SK-N-SH (cell line): ENCODE measurements around the gene CGN.

Experiments used
- TCF12 ChIP-seq: IDR thresholded peaks from 2 replicates; pipeline ENCODE4 v1.4.0; 2012
- TEAD4 ChIP-seq: IDR thresholded peaks from 2 replicates; pipeline ENCODE4 v1.4.0; 2012; ENCODE audit warnings: mild to moderate bottlenecking, borderline replicate concordance; ENCODE audit not compliant: insufficient read depth
- YY1 ChIP-seq: IDR thresholded peaks from 2 replicates; pipeline ENCODE4 v1.4.0; 2012; ENCODE audit warnings: low read depth, mild to moderate bottlenecking
- TF ChIP-seq, protein P1 (sequence below): fragments of 200-600 bp; sonication (generic); IDR thresholded peaks from 2 replicates; pipeline ENCODE4 v1.6.1; 2017; ENCODE audit warnings: antibody characterized with exemption, mild to moderate bottlenecking, moderate library complexity

DNA sequence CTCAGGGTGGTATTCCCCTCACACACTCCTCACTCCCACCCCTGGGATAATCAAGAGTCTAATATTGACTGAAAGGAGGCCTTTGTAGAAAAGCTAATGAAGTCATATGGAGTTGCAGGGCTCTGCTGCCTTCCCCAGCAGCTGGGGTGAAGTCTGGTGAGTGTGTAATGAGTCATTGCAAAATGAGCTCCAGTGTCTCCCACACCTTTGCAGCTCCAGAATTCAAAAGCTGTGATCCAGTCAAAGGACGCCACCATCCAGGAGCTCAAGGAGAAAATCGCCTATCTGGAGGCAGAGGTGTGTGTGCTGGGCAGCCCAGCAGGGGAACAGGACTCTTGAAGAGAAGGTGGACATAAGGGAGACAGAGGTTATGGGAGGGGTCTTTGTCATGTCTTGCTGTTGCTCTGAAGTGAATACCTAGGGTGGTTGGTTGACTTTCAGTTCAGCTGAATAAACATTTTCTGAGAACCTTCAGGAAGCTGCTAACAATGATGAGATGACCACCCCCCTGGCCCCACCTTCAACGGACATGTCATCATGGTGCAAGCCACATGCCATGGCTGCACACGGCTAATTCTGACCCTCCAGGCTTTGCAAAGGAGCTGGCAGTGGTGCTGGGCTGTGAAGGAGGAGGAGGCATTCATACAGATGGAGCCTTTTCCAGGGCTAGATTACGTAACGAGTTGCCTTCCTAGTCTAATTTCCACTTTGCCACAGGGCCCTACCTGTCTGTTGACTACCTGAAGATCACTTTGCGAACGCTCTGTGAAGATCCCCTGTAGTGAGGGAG lies 68.4 kb downstream of the CGN start:
- TF ChIP-seq TEAD4 = no peak
- no peak for TF ChIP-seq TCF12
- no peak for TF ChIP-seq YY1
- TF ChIP-seq, protein P1, sequence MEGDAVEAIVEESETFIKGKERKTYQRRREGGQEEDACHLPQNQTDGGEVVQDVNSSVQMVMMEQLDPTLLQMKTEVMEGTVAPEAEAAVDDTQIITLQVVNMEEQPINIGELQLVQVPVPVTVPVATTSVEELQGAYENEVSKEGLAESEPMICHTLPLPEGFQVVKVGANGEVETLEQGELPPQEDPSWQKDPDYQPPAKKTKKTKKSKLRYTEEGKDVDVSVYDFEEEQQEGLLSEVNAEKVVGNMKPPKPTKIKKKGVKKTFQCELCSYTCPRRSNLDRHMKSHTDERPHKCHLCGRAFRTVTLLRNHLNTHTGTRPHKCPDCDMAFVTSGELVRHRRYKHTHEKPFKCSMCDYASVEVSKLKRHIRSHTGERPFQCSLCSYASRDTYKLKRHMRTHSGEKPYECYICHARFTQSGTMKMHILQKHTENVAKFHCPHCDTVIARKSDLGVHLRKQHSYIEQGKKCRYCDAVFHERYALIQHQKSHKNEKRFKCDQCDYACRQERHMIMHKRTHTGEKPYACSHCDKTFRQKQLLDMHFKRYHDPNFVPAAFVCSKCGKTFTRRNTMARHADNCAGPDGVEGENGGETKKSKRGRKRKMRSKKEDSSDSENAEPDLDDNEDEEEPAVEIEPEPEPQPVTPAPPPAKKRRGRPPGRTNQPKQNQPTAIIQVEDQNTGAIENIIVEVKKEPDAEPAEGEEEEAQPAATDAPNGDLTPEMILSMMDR = no peak
